K562 (cell line): ENCODE results near the gene SHISA9. TPM values are rescaled to one million over a fixed set of nuclear protein-coding genes. Genes with fewer than 3 reads are reported as not detected.

ENCODE experiments used
- E4F1 ChIP-seq: fragments of 250-450 bp; sonication (Bioruptor Pico); IDR thresholded peaks from 2 replicates; pipeline ENCODE4 v1.5.0; 2021; ENCODE audit warnings: mild to moderate bottlenecking, borderline replicate concordance
- FUS ChIP-seq: fragments of 200-400 bp; formaldehyde crosslinking; optimal IDR thresholded peaks from 2 replicates; pipeline ENCODE3; 2017; ENCODE audit warnings: low read depth, low read length
- GTF2F1 ChIP-seq: IDR thresholded peaks from 2 replicates; pipeline ENCODE4 v1.6.1; 2011; ENCODE audit warnings: low read depth, low read length, improper control_type of control experiment
- KAT8 ChIP-seq: fragments of 450-650 bp; IDR thresholded peaks from 2 replicates; pipeline ENCODE4 v1.6.1; 2016; ENCODE audit warnings: low read depth, mild to moderate bottlenecking
- MEF2A ChIP-seq: IDR thresholded peaks from 2 replicates; pipeline ENCODE4 v1.6.1; 2011; ENCODE audit warnings: low read depth, mild to moderate bottlenecking, low read length, moderate library complexity; ENCODE audit not compliant: control insufficient read depth
- NR4A1 ChIP-seq, 2 experiments: fragments of 250-450 bp in 1 of 2; fragments of 450-650 bp in 1 of 2; sonication (Bioruptor Pico) in 1 of 2; IDR thresholded peaks; 2 replicates each; pipeline versions ENCODE4 v1.4.0 to v1.6.1; 2016 to 2020; ENCODE audit warnings: mild to moderate bottlenecking in 2 of 2, missing compliant biosample characterization in 1 of 2, missing genetic modification characterization in 1 of 2, moderate library complexity in 1 of 2
- PCBP1 ChIP-seq: fragments of 200-400 bp; formaldehyde crosslinking; IDR thresholded peaks from 2 replicates; pipeline ENCODE4 v1.6.1; 2018; ENCODE audit warnings: mild to moderate bottlenecking, low read depth, low read length; ENCODE audit not compliant: poor library complexity, severe bottlenecking
- PRPF4 ChIP-seq: fragments of 200-400 bp; formaldehyde crosslinking; IDR thresholded peaks from one replicate; pipeline ENCODE4 v1.6.1; 2017; ENCODE audit warnings: low read length, low read depth, mild to moderate bottlenecking; ENCODE audit not compliant: insufficient read depth, poor library complexity, severe bottlenecking
- RAD21 ChIP-seq, 2 experiments: fragments of 250-450 bp in 1 of 2; fragments of 450-650 bp in 1 of 2; sonication (Bioruptor Pico) in 1 of 2; formaldehyde crosslinking in 1 of 2; IDR thresholded peaks in 1 of 2; conservative IDR thresholded peaks in 1 of 2; 2 replicates each; pipeline versions ENCODE4 v1.4.0 to v1.8.0; 2020 to 2022; ENCODE audit warnings: mild to moderate bottlenecking in 2 of 2, moderate library complexity in 1 of 2
- RFX7 ChIP-seq: fragments of 250-450 bp; sonication (Bioruptor Pico); IDR thresholded peaks from 2 replicates; pipeline ENCODE4 v1.5.1; 2021; ENCODE audit warnings: mild to moderate bottlenecking
- SMC3 ChIP-seq: conservative IDR thresholded peaks from 2 replicates; pipeline ENCODE4 v1.6.1; 2011; ENCODE audit warnings: low read depth, low read length, improper control_type of control experiment; ENCODE audit not compliant: insufficient read depth
- VEZF1 ChIP-seq: fragments of 200-800 bp; sonication (Bioruptor generic); IDR thresholded peaks from 2 replicates; pipeline ENCODE4 v1.6.1; 2017; ENCODE audit warnings: missing genetic modification characterization, missing compliant biosample characterization
- ZNF512 ChIP-seq: IDR thresholded peaks from 2 replicates; pipeline ENCODE4 v1.6.1; 2016; ENCODE audit warnings: missing genetic modification characterization, missing compliant biosample characterization
- polyA plus RNA-seq, 8 experiments: library from polyadenylated mRNA; depleted of rRNA in 4 of 8; stranded (reverse) in 5 of 8; unstranded in 3 of 8; fragments of >200 nt; fragmentation: Nextera tagmentation in 2 of 8; fragmentation: Illumina TruSeq in 1 of 8; extraction: Ambion mirVana in 2 of 8; extraction: Trizol in 1 of 8; gene quantifications; 2 replicates each; pipeline versions ENCODE4 v1.2.1 to v1.2.3, GENCODE V29; 2011 to 2014; ENCODE audit warnings: inconsistent platforms in 1 of 8, missing spikeins in 1 of 8
- total RNA-seq, 7 experiments: library from RNA; depleted of rRNA in 6 of 7; stranded (reverse); fragments of >200 nt in 6 of 7; fragmentation: Illumina TruSeq in 2 of 7; extraction: Trizol in 2 of 7; gene quantifications; 2 replicates each; pipeline versions ENCODE4 v1.2.1 to v1.2.3, GENCODE V29; 2011 to 2021; ENCODE audit warnings: low replicate concordance in 1 of 7

The SHISA9 gene
- total and polyA plus RNA-seq, 9 of the 15 experiments (the other 6 are each of a cell fraction or from before 2014, with no cell fraction given): under 0.01 to 0.16 (median 0.01) TPM; not detected in 6

- TF ChIP-seq E4F1 (CRISPR knock-in tag) (no peak), PCBP1 (no peak), PRPF4 (no peak), MEF2A (no peak), RFX7 (CRISPR knock-in tag) (no peak), SMC3 (peak; percentile 56), ZNF512 (tag) (no peak), GTF2F1 (no peak), KAT8 (no peak), RAD21 (CRISPR knock-in tag; conservative IDR thresholded peaks at IDR 0.05 in 1 of 2, IDR thresholded peaks at IDR 0.05 in 1 of 2) (peak; percentile 38 to 58), FUS (no peak), VEZF1 (CRISPR knock-in tag) (no peak), NR4A1 (CRISPR knock-in tag; IDR thresholded peaks at IDR 0.05) (no peak), NR4A1 (tag; IDR thresholded peaks at IDR 0.05) (no peak)
Observed at GRCh38 chr16:12896562-12896961, 4.8 kb upstream of the SHISA9 start (continued).
